ENCODE measurements around the gene NCKIPSD.

Gene NCKIPSD

GRCh38 chr3:48682786-48683185, 2.9 kb downstream of the NCKIPSD start:
- ATAC-seq: no peak
- TF ChIP-seq RARB (CRISPR knock-in tag; IDR thresholded peaks at IDR 0.05) (no peak), PPARA (CRISPR knock-in tag; IDR thresholded peaks at IDR 0.05; ENCODE audit: borderline replicate concordance) (no peak), OSR1 (CRISPR knock-in tag; IDR thresholded peaks at IDR 0.05) (no peak), TOX (CRISPR knock-in tag; IDR thresholded peaks at IDR 0.05; ENCODE audit: borderline replicate concordance) (no peak), ISL1 (CRISPR knock-in tag; IDR thresholded peaks at IDR 0.05) (no peak), ZNF8 (CRISPR knock-in tag; IDR thresholded peaks at IDR 0.05) (no peak), SNAI2 (CRISPR knock-in tag; IDR thresholded peaks at IDR 0.05) (no peak), ZNF70 (CRISPR knock-in tag; IDR thresholded peaks at IDR 0.05) (no peak), CREB5 (CRISPR knock-in tag; IDR thresholded peaks at IDR 0.05; ENCODE audit: low read depth) (no peak)

GRCh38 chr3:48681974-48682610, 3.6 kb downstream of the NCKIPSD start:
- TF ChIP-seq ZNF565 (CRISPR knock-in tag; conservative IDR thresholded peaks at IDR 0.05; ENCODE audit: low read depth) (no peak), PPARA (CRISPR knock-in tag; IDR thresholded peaks at IDR 0.05; ENCODE audit: borderline replicate concordance) (no peak), ZFP30 (CRISPR knock-in tag; IDR thresholded peaks at IDR 0.05) (no peak)
- ATAC-seq: no peak

GRCh38 chr3:48681541-48681880, 4.2 kb downstream of the NCKIPSD start:
- no peak for ATAC-seq
- TF ChIP-seq CSRNP3 (CRISPR knock-in tag; IDR thresholded peaks at IDR 0.05) (no peak), ZNF8 (CRISPR knock-in tag; IDR thresholded peaks at IDR 0.05) (no peak), ZFP30 (CRISPR knock-in tag; IDR thresholded peaks at IDR 0.05) (no peak), TCF4 (CRISPR knock-in tag; IDR thresholded peaks at IDR 0.05; ENCODE audit: borderline replicate concordance) (no peak), TSHZ2 (CRISPR knock-in tag; IDR thresholded peaks at IDR 0.05) (no peak)

- ATAC-seq: no peak
- TF ChIP-seq ISL1 (CRISPR knock-in tag; IDR thresholded peaks at IDR 0.05): no peak
- no peak for TF ChIP-seq TCF4 (CRISPR knock-in tag; IDR thresholded peaks at IDR 0.05; ENCODE audit: borderline replicate concordance)
- TF ChIP-seq ZFP3 (CRISPR knock-in tag; IDR thresholded peaks at IDR 0.05): no peak
- TF ChIP-seq BACH2 (CRISPR knock-in tag; IDR thresholded peaks at IDR 0.05; ENCODE audit: borderline replicate concordance): no peak
- no peak for TF ChIP-seq OSR1 (CRISPR knock-in tag; IDR thresholded peaks at IDR 0.05)
- no peak for TF ChIP-seq ARNTL (CRISPR knock-in tag; IDR thresholded peaks at IDR 0.05; ENCODE audit: borderline replicate concordance, low read depth)
- no peak for TF ChIP-seq PATZ1 (CRISPR knock-in tag; IDR thresholded peaks at IDR 0.05; ENCODE audit: borderline replicate concordance)
- TF ChIP-seq RARB (CRISPR knock-in tag; IDR thresholded peaks at IDR 0.05): no peak
- no peak for TF ChIP-seq ESRRG (CRISPR knock-in tag; IDR thresholded peaks at IDR 0.05)
- TF ChIP-seq ZNF565 (CRISPR knock-in tag; conservative IDR thresholded peaks at IDR 0.05; ENCODE audit: low read depth): no peak
- TF ChIP-seq PPARA (CRISPR knock-in tag; IDR thresholded peaks at IDR 0.05; ENCODE audit: borderline replicate concordance): no peak
- no peak for TF ChIP-seq CSRNP3 (CRISPR knock-in tag; IDR thresholded peaks at IDR 0.05)
- TF ChIP-seq SNAI2 (CRISPR knock-in tag; IDR thresholded peaks at IDR 0.05): no peak
- TF ChIP-seq TOX (CRISPR knock-in tag; IDR thresholded peaks at IDR 0.05; ENCODE audit: borderline replicate concordance): no peak
Observed at GRCh38 chr3:48680811-48681540, 4.7 kb downstream of the NCKIPSD start.

Data from SK-N-SH treated with all-trans-retinoic acid at 6 μM for 48 hours (cell line).